ENCODE measurements around the gene ADAM22.

DNA sequence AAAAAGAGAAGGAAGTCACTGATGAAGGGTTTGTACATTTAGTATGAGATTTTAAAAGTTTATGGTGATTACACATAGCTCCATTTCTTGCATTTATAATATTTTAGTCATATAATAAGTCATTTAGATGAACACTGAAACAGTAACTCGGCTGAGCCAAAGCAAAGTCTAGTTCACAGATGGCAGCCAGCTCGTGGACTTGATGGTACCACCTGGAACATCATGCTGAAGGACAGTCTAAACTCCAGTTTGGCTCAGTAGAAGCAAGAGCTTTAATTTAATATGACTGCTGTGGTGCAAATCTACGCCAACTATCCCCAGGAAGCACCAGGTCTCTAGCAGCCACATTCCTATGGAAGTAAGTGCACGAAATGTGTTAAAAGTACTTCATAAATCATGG, 269.4 kb downstream of the ADAM22 start:
- TF ChIP-seq, protein P1, sequence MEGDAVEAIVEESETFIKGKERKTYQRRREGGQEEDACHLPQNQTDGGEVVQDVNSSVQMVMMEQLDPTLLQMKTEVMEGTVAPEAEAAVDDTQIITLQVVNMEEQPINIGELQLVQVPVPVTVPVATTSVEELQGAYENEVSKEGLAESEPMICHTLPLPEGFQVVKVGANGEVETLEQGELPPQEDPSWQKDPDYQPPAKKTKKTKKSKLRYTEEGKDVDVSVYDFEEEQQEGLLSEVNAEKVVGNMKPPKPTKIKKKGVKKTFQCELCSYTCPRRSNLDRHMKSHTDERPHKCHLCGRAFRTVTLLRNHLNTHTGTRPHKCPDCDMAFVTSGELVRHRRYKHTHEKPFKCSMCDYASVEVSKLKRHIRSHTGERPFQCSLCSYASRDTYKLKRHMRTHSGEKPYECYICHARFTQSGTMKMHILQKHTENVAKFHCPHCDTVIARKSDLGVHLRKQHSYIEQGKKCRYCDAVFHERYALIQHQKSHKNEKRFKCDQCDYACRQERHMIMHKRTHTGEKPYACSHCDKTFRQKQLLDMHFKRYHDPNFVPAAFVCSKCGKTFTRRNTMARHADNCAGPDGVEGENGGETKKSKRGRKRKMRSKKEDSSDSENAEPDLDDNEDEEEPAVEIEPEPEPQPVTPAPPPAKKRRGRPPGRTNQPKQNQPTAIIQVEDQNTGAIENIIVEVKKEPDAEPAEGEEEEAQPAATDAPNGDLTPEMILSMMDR (IDR thresholded peaks at IDR 0.05) = no peak
- no peak for TF ChIP-seq POLR2A (IDR thresholded peaks at IDR 0.05)
- TF ChIP-seq EP300 (IDR thresholded peaks at IDR 0.05) = no peak
